T47D (cell line): Measurements from ENCODE around the gene ATP11C.

Experiments
- DNase-seq, 2 experiments: peaks; one replicate each; pipeline versions ENCODE4 v3.0.0 to v3.0.0-alpha.2; 2011 to 2012; ENCODE audit warnings: low read depth in 1 of 2, low spot score in 1 of 2
- JUND ChIP-seq: IDR thresholded peaks from 2 replicates; pipeline ENCODE4 v1.6.1; 2012; ENCODE audit warnings: low read depth
- in situ Hi-C: cut with HindIII; loops from 2 replicates; pipeline ENCODE4 v1.10.0; 2016; ENCODE audit warnings: low sequenced_read_pairs, low pct_unique_long_range_greater_than_20kb

Gene ATP11C

GRCh38 chrX:139907078-139907477 is 25.8 kb downstream of the ATP11C start:
- DNase-seq, result no peak
- TF ChIP-seq JUND, result no peak
- in situ Hi-C loops, result no loop called here

GRCh38 chrX:139905743-139906142 is 27.1 kb downstream of the ATP11C start:
- no peak for TF ChIP-seq JUND
- in situ Hi-C loops, result no loop called here
- DNase-seq, result no peak

- in situ Hi-C loops, result no loop called here
- TF ChIP-seq JUND, result no peak
- DNase-seq, result no peak
Observed at GRCh38 chrX:139905051-139905450, 27.8 kb downstream of the ATP11C start.

- no peak for TF ChIP-seq JUND
Observed at GRCh38 chrX:139903210-139903609, 29.6 kb downstream of the ATP11C start.

GRCh38 chrX:139902559-139902958 is 30.3 kb downstream of the ATP11C start:
- TF ChIP-seq JUND, result no peak
- DNase-seq, result no peak
- in situ Hi-C loops, result no loop called here

More at GRCh38 chrX:139903210-139903609, 29.6 kb downstream of the ATP11C start:
- in situ Hi-C loops, result no loop called here
- DNase-seq, result no peak

- no peak for DNase-seq
- TF ChIP-seq JUND, result no peak
- in situ Hi-C loops, result no loop called here
Observed at GRCh38 chrX:139898334-139898733, 34.5 kb downstream of the ATP11C start.

GRCh38 chrX:139892512-139892911 is 40.3 kb downstream of the ATP11C start:
- no peak for DNase-seq
- in situ Hi-C loops, result no loop called here
- no peak for TF ChIP-seq JUND

GRCh38 chrX:139890991-139891700 is 41.7 kb downstream of the ATP11C start:
- in situ Hi-C loops, result no loop called here
- no peak for TF ChIP-seq JUND
- peak in 1 of 2 experiments; percentile 53 for DNase-seq

GRCh38 chrX:139889760-139890159 is 43.1 kb downstream of the ATP11C start:
- no peak for TF ChIP-seq JUND
- no peak for DNase-seq
- in situ Hi-C loops, result no loop called here

- no peak for DNase-seq
- in situ Hi-C loops, result no loop called here
- TF ChIP-seq JUND, result no peak
Observed at GRCh38 chrX:139883984-139884383, 48.9 kb downstream of the ATP11C start.

GRCh38 chrX:139882299-139882698 is 50.6 kb downstream of the ATP11C start:
- no peak for TF ChIP-seq JUND
- in situ Hi-C loops, result no loop called here
- DNase-seq, result no peak

GRCh38 chrX:139881572-139881971 is 51.3 kb downstream of the ATP11C start:
- in situ Hi-C loops, result no loop called here

GRCh38 chrX:139881130-139881529 is 51.7 kb downstream of the ATP11C start:
- in situ Hi-C loops, result no loop called here
- DNase-seq, result no peak
- TF ChIP-seq JUND, result no peak

More at GRCh38 chrX:139881572-139881971, 51.3 kb downstream of the ATP11C start:
- DNase-seq, result no peak
- no peak for TF ChIP-seq JUND

GRCh38 chrX:139877710-139878414 is 55.0 kb downstream of the ATP11C start:
- no peak for TF ChIP-seq JUND
- no peak for DNase-seq
- in situ Hi-C loops, result no loop called here
